Neural cell (in vitro differentiated cells): ENCODE data around the gene PXDN. TPM values are rescaled to one million over a fixed set of nuclear protein-coding genes. Genes with fewer than 3 reads are reported as not detected.

Experiments
- H2AFZ ChIP-seq: fragments of 200-600, 300-800 bp; sonication (generic), shearing (Covaris generic); 2 replicates; pipeline ENCODE4 v1.6.0; 2014; ENCODE audit warnings: low read depth, mild to moderate bottlenecking, antibody characterized with exemption, low read length, moderate library complexity
- H3F3A ChIP-seq: fragments of 200-600 bp; shearing (Covaris generic); 2 replicates; pipeline ENCODE4 v1.6.1; 2016; ENCODE audit warnings: mild to moderate bottlenecking, moderate library complexity, mixed read lengths, antibody characterized with exemption, low read length; ENCODE audit not compliant: insufficient read depth, poor library complexity, severe bottlenecking
- H3K27ac ChIP-seq: fragments of 200-600, 300-800 bp; sonication (generic), shearing (Covaris generic); 2 replicates; pipeline ENCODE4 v1.5.1; 2014; ENCODE audit warnings: mild to moderate bottlenecking, low read length, moderate library complexity
- H3K27me3 ChIP-seq: fragments of 300-800, 200-600 bp; sonication (generic), shearing (Covaris generic); 2 replicates; pipeline ENCODE4 v1.6.0; 2014; ENCODE audit warnings: mild to moderate bottlenecking, low read depth, low read length, moderate library complexity; ENCODE audit not compliant: insufficient read depth
- H3K36me3 ChIP-seq: fragments of 300-800, 200-600 bp; sonication (generic), shearing (Covaris generic); 2 replicates; pipeline ENCODE4 v1.5.1; 2014; ENCODE audit warnings: mild to moderate bottlenecking, antibody characterized with exemption, low read length, moderate library complexity; ENCODE audit not compliant: insufficient read depth
- H3K4me2 ChIP-seq: fragments of 300-800, 200-600 bp; sonication (generic), shearing (Covaris generic); 2 replicates; pipeline ENCODE4 v1.6.0; 2014; ENCODE audit warnings: mild to moderate bottlenecking, low read length
- H3K4me3 ChIP-seq: fragments of 300-800, 200-600 bp; sonication (generic), shearing (Covaris generic); 2 replicates; pipeline ENCODE4 v1.5.1; 2014; ENCODE audit warnings: mild to moderate bottlenecking, low read length, moderate library complexity
- H3K79me2 ChIP-seq: fragments of 200-600 bp; shearing (Covaris generic); replicated peaks from 2 replicates; pipeline ENCODE4 v1.6.0; 2014; ENCODE audit warnings: mild to moderate bottlenecking, low read length, moderate library complexity; ENCODE audit not compliant: insufficient read depth
- H3K9ac ChIP-seq: fragments of 300-800, 200-600 bp; sonication (generic), shearing (Covaris generic); 2 replicates; pipeline ENCODE4 v1.6.1; 2016; ENCODE audit warnings: mild to moderate bottlenecking, low read length, mixed read lengths
- H3K9me2 ChIP-seq: fragments of 200-600 bp; shearing (Covaris generic); 2 replicates; pipeline ENCODE4 v1.6.1; 2016; ENCODE audit warnings: mild to moderate bottlenecking, low read length, mixed read lengths; ENCODE audit not compliant: insufficient read depth
- H3K9me3 ChIP-seq: fragments of 200-600, 300-800 bp; sonication (generic), shearing (Covaris generic); 2 replicates; pipeline ENCODE4 v1.6.1; 2016; ENCODE audit warnings: mild to moderate bottlenecking, mixed run types, low read length, moderate library complexity, mixed read lengths
- H4K20me1 ChIP-seq: fragments of 200-600 bp; shearing (Covaris generic); 2 replicates; pipeline ENCODE4 v1.6.1; 2016; ENCODE audit warnings: mild to moderate bottlenecking, mixed run types; ENCODE audit not compliant: insufficient read depth
- EP300 ChIP-seq: fragments of 450-650 bp; conservative IDR thresholded peaks from 2 replicates; pipeline ENCODE4 v1.6.1; 2014; ENCODE audit warnings: antibody characterized with exemption, mild to moderate bottlenecking, moderate library complexity; ENCODE audit not compliant: poor library complexity, severe bottlenecking
- EZH2 ChIP-seq: fragments of 200-600, 300-800 bp; shearing (Covaris generic), sonication (generic); IDR thresholded peaks from 2 replicates; pipeline ENCODE4 v1.6.1; 2014; ENCODE audit warnings: antibody characterized with exemption, low read length, borderline replicate concordance, mild to moderate bottlenecking; ENCODE audit not compliant: insufficient read depth, poor library complexity, severe bottlenecking
- MXI1 ChIP-seq: fragments of 450-650 bp; conservative IDR thresholded peaks from 2 replicates; pipeline ENCODE4 v1.6.1; 2014; ENCODE audit warnings: antibody characterized with exemption, mild to moderate bottlenecking; ENCODE audit not compliant: poor library complexity, severe bottlenecking
- POLR2AphosphoS5 ChIP-seq: IDR thresholded peaks from 2 replicates; pipeline ENCODE4 v1.6.1; 2012
- RAD21 ChIP-seq: fragments of 450-650 bp; conservative IDR thresholded peaks from 2 replicates; pipeline ENCODE4 v1.6.1; 2014; ENCODE audit warnings: antibody characterized with exemption, mild to moderate bottlenecking, moderate library complexity
- SMC3 ChIP-seq: fragments of 450-650 bp; conservative IDR thresholded peaks from 2 replicates; pipeline ENCODE4 v1.6.1; 2014; ENCODE audit warnings: antibody characterized with exemption, mild to moderate bottlenecking, moderate library complexity; ENCODE audit not compliant: poor library complexity
- TAF1 ChIP-seq: IDR thresholded peaks from 2 replicates; pipeline ENCODE4 v1.6.1; 2012; ENCODE audit warnings: low read depth
- polyA plus RNA-seq: library from polyadenylated mRNA; depleted of rRNA; stranded (reverse); fragments of >200 nt; gene quantifications from 2 replicates; pipeline ENCODE4 v1.2.3, GENCODE V29; 2014
- TF ChIP-seq, protein P1 (sequence below): fragments of 450-650 bp; IDR thresholded peaks from 2 replicates; pipeline ENCODE4 v1.5.1; 2014; ENCODE audit warnings: antibody characterized with exemption, mild to moderate bottlenecking, moderate library complexity; ENCODE audit not compliant: poor library complexity, severe bottlenecking
- TF ChIP-seq, protein P2 (sequence below): IDR thresholded peaks from 2 replicates; pipeline ENCODE4 v1.6.1; 2012; ENCODE audit warnings: borderline replicate concordance

PXDN gene
- polyA plus RNA-seq, 1 donor from 2014 or later: 181 TPM

GRCh38 chr2:1621041-1621440, 123.3 kb downstream of the PXDN start:
- no peak overlapping the region for H3K4me3 ChIP-seq
- no peaks in the 10 kb centered on the region for H3K36me3 ChIP-seq
- H3F3A ChIP-seq: no peaks in the 10 kb centered on the region
- H3K27me3 ChIP-seq: no peaks in the 10 kb centered on the region
- TF ChIP-seq, protein P1, sequence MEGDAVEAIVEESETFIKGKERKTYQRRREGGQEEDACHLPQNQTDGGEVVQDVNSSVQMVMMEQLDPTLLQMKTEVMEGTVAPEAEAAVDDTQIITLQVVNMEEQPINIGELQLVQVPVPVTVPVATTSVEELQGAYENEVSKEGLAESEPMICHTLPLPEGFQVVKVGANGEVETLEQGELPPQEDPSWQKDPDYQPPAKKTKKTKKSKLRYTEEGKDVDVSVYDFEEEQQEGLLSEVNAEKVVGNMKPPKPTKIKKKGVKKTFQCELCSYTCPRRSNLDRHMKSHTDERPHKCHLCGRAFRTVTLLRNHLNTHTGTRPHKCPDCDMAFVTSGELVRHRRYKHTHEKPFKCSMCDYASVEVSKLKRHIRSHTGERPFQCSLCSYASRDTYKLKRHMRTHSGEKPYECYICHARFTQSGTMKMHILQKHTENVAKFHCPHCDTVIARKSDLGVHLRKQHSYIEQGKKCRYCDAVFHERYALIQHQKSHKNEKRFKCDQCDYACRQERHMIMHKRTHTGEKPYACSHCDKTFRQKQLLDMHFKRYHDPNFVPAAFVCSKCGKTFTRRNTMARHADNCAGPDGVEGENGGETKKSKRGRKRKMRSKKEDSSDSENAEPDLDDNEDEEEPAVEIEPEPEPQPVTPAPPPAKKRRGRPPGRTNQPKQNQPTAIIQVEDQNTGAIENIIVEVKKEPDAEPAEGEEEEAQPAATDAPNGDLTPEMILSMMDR: no peak
- TF ChIP-seq EP300: no peak
- TF ChIP-seq, protein P2, sequence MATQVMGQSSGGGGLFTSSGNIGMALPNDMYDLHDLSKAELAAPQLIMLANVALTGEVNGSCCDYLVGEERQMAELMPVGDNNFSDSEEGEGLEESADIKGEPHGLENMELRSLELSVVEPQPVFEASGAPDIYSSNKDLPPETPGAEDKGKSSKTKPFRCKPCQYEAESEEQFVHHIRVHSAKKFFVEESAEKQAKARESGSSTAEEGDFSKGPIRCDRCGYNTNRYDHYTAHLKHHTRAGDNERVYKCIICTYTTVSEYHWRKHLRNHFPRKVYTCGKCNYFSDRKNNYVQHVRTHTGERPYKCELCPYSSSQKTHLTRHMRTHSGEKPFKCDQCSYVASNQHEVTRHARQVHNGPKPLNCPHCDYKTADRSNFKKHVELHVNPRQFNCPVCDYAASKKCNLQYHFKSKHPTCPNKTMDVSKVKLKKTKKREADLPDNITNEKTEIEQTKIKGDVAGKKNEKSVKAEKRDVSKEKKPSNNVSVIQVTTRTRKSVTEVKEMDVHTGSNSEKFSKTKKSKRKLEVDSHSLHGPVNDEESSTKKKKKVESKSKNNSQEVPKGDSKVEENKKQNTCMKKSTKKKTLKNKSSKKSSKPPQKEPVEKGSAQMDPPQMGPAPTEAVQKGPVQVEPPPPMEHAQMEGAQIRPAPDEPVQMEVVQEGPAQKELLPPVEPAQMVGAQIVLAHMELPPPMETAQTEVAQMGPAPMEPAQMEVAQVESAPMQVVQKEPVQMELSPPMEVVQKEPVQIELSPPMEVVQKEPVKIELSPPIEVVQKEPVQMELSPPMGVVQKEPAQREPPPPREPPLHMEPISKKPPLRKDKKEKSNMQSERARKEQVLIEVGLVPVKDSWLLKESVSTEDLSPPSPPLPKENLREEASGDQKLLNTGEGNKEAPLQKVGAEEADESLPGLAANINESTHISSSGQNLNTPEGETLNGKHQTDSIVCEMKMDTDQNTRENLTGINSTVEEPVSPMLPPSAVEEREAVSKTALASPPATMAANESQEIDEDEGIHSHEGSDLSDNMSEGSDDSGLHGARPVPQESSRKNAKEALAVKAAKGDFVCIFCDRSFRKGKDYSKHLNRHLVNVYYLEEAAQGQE: no peak
- H3K79me2 ChIP-seq: no peaks in the 10 kb centered on the region
- no peak overlapping the region for H2AFZ ChIP-seq
- H3K4me2 ChIP-seq: no peak overlapping the region
- H4K20me1 ChIP-seq: no peaks in the 10 kb centered on the region
- no peak overlapping the region for H3K27ac ChIP-seq
- H3K9ac ChIP-seq: no peak overlapping the region
- H3K9me3 ChIP-seq: no peaks in the 10 kb centered on the region
- H3K9me2 ChIP-seq: no peaks in the 10 kb centered on the region

GRCh38 chr2:1620081-1620480, 124.2 kb downstream of the PXDN start:
- no peak overlapping the region for H2AFZ ChIP-seq

More at GRCh38 chr2:1620081-1620480, 124.2 kb downstream of the PXDN start:
- Histone ChIP-seq H3K4me3 (no peak overlapping the region), H3K27ac (no peak overlapping the region), H3K9ac (no peak overlapping the region), H3F3A (no peaks in the 10 kb centered on the region), H3K9me2 (no peaks in the 10 kb centered on the region), H3K79me2 (no peaks in the 10 kb centered on the region), H3K27me3 (no peaks in the 10 kb centered on the region), H3K36me3 (no peaks in the 10 kb centered on the region), H4K20me1 (no peaks in the 10 kb centered on the region), H3K9me3 (no peaks in the 10 kb centered on the region), H3K4me2 (no peak overlapping the region)
- TF ChIP-seq, protein P2: no peak
- TF ChIP-seq, protein P1: no peak
- no peak for TF ChIP-seq TAF1
- TF ChIP-seq RAD21: no peak
- TF ChIP-seq MXI1: no peak
- no peak for TF ChIP-seq SMC3
- no peak for TF ChIP-seq EP300
- TF ChIP-seq POLR2AphosphoS5: no peak
- no peak for TF ChIP-seq EZH2
